Measurements from ENCODE around the gene SMYD5.
"Not testable (repeated sequence)": the region's sequence is repeated elsewhere in the genome, so short reads cannot be mapped to it uniquely, and the experiment has no call there.

Gene SMYD5

DNA sequence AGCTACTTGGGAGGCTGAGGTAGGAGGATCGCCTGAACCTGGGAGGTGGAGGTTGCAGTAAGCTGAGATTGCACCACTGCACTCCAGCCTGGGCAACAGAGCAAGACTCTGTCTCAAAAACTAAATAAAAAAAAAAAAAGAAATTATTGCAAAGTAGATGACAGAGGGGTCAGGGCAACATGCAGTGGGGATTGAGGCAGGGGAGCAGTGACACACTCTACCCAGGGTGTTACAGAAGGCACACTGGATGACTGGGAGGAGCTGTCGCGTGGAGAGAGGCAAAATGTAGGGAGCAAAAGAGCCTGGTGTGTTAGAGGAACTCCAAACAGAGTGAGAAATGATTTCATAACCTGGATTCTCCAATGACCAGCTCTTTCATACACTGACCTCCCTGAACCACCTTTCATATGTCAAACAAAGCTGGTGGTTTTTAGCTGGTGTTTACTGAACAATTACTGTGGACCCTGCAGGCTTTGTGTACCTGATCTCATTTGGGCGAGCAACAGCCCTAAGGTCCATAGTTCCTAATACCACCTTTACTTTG is 48.1 kb downstream of the SMYD5 start:
- no peak for DNase-seq

DNA sequence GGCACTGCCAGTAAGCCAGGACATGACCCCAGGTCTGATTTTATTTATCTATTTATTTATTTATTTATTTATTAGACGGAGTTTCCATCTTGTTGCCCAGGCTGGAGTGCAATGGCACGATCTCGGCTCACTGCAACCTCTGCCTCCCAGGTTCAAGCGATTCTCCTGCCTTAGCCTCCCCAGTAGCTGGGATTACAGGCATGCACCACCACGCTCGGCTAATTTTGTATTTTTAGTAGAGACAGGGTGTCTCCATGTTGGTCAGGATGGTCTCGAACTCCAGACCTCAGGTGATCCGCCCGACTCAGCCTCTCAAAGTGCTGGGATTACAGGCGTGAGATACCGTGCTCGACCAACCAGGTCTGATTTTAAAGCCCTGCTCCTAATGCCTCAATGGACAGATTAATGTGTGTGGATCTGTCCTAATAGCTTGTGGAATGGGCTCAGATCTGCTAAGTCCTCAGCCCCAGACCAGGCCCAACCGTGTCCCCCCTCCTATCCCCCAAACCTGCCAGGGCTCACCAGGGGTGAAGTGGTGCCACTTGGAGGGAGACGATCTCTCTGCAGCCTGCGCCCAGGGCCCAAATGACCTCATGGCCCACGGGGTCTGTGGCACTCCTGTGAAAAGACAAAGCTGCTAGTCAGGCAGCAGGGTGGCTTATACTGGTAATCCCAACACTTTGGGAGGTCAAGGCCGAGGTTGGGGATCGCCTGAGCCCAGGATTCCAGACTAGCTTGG is 48.8 kb downstream of the SMYD5 start:
- not testable (repeated sequence) for DNase-seq

DNA sequence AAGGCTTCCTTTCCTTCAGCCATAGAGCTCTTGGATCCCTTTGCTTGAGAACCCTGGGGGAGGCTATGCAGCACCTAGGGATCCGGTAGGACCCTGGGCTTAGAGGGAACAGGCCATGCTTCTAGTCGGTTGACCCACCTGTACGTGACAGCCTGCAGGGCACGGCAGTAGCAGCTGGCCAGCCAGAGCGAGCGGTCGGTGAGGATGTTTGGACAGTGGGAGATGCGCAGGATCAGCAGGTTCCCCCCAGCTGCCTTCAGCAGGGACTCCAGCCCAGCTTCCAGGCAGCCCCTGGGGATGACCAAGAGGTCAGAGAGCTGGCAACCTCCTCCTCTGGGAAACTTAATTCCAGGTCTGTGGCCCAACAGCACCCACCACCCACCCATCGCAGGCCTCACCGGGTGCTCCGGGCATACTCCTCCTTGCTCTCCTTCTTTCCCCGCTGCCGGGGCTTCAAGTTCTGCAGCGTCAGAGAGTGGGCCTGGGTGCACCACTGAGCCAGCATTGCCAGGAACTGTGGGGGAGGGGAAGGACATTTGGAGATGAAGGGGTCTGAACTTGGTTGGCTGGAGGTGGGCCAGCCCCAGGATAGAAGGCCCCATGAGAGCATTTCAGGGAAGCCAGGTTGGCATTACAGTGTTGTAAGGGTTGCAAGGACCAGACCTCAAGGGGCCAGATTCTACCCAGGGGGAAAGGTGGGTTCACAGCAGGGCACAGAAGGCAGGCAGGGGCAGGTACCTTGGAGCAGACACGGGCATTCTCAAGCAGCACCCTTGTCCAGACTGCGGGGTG is 49.7 kb downstream of the SMYD5 start:
- DNase-seq: no peak

DNA sequence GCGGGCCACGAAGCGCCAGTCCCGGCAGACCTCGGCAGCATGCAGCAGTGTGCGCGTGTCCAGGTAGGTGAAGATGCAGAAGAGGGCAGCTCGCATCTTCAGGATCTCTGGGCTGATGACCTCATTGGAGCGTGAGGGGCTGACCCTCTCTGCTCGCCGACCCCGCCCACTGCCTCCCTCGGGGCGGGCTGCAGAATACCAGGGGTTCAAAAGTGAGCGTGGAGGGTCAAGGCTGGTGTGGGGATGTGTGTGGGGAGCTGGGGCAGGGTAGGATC is 50.2 kb downstream of the SMYD5 start:
- no peak for DNase-seq

DNA sequence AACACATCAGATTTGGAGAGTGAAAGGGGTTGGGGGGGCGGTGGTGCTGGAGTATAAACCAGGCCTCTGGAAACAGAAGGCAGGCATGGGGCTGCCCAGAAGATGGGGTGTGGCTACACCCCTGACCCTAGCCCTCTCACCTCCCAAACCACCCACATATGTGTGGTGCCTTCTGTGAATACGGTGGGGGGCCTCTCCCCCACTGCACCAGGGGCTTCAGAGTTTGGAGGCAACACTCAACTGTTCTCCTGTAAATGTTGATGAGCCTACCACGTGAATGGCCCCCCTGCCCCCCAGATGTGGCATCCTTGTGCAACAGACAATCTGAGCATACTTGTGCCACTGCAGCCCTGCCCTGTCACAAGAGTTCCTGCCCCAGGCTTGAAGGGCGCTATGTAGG is 50.7 kb downstream of the SMYD5 start:
- no peak for DNase-seq

DNA sequence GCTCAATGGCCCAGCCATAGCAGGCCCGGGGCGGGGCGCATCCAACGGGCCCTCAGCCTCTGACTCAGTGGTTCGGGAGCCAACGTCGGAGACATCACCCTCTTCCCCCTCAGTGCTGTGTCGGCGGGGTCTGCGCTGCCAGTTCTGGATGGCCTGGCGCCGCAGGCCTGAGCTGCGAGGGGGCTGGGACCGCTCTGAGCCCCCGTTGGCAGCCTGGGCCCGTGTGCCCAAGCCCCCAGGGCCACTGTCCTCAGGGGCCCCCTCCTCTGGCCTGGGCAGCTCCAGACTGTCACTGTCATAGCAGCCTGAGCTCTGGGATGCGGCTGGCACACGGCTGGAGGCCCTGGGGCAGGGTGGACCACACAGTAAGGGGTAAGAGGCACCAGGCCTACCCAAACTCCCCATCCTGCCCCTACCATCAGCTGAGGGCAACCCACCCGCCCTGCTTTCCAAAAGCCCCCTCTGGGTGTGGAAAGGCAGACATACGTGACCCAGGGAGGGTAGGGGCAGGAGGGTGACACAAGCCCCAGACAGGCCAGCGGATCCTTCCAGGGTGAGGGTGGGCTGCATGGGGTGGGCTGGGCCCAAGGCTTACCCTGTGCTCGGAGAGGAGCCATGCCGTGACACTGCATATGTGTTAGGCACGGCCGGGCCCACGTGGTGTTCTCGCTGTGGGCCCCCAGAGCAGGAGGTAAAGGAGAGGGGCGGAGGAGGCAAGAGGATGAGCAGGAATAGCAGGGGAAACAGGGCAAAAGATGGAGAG is 51.4 kb downstream of the SMYD5 start:
- no peak for DNase-seq

DNA sequence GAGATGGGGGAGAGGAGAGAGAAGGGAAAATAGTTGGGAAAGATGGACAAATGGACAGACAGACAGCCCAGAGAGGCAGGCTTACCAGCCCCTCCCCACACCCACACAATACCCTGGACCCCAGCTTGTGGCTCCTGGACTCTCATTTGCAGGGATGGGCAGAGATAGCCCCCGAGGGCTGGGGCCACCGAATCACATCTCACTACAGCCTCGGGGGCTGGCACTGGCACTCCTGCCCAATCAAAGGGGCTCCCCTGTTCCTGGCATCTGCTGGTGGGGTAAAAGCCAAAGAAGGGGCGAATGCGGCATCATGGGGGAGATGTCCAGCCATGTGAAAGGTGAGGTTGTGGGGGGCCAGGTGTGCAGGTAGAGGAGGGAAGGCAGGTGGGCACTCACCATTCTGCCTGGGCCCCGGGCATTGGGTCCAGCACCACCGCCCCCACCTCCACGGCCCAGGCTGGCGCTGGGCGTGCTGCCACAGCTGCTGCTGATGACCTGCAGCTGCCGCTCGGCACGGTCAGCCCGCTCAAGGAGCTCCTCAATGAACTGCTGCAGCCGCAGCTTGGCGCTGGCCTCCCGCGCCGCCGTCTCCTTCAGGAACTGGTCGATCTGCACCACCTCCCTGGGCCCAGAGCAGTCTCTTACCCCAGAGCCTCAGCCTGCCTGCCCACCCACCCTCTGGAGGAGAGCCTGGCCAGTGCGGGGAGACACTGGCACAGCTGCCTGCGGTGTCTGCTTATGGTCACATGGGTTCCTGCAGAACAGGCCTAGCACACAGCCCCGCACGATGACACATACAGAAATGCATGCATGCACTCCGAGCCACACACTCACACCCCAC is 52.2 kb downstream of the SMYD5 start:
- no peak for DNase-seq

DNA sequence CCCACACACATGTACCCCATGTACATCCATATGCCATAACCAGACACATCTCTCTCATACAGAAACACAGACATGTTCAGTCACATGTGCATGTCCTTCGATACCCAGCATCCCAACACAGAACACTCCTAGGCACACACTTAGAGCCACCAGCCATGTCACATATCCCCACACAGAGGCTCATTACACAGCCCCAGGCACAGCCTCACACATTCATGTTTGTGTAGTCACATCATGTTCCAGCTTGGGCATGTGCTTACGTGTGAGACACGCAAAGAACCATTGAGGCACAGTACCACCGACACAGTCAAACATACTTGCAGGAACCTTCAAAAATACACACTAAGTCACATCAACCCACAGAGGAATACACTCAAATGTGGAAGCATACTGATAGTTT is 53.0 kb downstream of the SMYD5 start:
- DNase-seq: no peak

DNA sequence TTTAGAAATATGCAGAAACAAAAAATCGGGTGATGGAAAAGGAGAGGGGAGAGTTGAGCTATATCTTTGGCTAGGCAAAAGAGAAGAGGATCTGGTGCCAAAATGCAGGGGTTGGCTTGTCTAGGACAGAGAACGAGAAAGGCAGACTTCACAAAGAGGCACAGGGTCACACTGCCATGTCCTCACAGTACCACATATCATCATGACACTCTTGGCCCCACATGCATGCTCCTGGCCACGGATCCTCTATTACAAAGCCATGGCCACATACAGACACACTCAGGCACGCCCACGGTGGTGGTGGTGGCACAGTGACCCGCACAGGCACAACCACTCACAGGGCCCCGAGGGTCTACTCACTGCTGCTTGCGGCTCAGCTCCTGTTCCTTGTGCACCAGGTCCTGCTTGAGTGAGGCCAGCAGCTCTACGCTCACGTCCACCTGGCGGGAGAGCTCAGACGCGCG is 54.4 kb downstream of the SMYD5 start:
- no peak for DNase-seq

DNA sequence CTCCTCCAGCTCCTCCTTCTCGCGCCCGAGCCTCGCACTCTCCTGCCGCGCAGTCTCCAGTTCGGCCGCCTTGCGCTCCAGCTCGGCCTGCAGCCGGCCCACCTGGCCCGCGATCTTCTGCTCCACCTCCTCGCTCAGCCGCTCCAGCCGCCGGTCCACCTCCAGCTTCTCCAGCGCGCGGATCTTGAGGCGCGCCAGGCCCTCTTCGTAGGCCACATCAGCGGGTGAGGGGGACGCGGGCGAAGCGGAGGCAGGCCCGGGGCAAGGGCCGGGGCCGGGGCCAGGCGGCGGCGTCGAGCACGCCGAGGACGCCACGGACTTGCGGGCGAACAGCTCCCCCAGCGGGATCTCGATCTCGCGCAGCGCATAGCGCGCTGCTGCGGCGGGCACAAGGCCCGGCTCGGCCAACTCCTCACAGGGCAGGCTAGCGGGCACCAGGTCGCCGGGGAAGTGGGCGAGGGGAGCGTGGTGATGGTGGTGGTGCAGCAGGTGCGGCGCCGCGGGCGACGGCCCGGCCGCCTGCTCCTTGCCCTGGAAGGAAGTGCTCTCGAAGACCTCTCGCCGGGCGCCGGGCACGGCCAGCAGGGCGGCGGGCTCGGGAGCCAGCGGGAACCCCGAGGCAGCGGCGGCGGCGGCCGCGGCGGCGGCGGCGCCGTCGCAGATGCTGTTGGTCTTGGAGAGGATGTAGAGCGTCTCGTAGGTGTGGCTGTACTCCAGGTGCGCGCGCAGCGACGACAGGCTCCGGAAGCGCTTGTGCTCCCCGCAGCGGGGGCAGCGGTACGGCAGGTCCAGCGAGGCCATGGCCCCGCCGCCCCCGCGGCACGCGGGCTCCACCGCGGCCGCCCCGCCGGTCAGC is 55.0 kb downstream of the SMYD5 start:
- DNase-seq: peak; percentile 87

DNA sequence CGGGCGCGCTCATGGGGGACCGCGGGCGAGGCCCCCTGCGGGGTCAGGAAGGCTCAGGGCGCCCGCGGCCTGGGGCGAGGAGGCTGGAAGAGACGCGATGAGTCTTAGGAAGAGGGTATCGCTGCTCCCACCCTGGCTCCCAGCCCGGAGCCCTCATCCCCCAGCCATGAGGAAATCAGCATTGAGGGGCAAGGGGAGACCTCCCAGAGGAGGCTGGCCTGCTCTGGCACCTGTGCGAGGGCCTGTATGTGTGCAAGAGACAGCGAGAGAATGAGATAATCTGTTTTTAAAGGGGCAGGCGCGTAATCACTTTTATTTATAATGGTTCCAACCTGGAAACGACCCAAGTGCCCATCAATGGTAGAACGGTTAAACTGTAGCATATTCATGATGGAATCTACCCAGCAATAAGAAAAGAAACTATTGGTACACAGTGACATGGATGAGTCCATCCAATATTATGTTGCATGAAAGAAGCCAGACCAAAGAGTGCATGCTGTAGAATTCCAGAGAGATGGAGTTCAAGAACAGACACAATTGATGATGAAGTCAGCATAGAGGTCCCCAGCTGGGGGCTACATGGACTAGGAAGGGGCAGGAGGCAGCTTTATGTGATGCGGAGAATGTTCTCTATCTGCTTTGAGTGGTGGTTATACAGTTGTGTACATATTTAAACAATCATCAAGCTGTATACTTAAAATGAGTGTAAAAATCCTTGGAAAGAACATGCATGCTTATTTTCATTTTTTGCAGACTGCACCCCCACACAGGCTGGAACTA is 55.8 kb downstream of the SMYD5 start:
- DNase-seq: no peak

DNA sequence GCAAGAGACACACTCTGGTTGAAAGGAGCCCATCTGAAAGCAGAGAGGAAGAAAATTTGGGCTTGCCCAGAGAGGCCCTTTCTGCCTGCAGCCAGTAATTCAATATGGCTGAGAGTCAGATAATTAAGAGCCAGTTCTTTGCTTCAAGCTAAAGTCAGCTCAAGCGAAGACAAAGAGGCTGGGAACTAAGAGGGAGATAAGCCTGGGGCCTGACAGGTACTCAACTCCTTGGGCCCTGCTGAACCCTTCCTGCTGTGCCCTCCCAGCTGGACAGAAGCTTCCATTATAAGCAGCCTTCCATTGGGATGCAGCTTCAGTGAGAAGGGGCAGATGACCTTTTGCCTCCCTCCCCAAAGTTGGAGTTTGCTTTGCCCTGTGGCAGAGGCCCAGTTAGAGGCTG is 58.2 kb downstream of the SMYD5 start:
- DNase-seq: no peak

Measured in CD4-positive, alpha-beta T cell treated with Interleukin-17A for 1 hour (primary cell).